Measurements from ENCODE around the gene CEPT1.

DNA sequence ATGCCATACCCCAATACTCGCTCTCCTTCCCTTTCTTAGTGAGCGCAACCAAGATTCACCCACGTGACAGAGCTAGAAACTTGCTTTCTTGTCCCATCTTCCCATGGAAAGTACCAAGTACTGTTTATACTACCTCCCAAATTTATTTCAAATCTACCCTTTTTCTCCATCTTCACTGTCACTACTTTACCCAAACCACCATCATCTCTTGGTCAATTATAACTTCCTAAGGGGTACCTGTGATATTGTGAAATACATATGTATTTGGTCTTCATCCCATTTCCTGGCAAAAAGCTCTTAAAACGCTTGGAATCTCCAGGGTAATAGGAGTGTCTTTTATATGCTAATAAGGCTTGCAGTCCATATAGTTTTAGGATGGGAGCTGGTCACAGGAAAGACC, 8.3 kb upstream of the CEPT1 start:
- TF ChIP-seq, protein P1, sequence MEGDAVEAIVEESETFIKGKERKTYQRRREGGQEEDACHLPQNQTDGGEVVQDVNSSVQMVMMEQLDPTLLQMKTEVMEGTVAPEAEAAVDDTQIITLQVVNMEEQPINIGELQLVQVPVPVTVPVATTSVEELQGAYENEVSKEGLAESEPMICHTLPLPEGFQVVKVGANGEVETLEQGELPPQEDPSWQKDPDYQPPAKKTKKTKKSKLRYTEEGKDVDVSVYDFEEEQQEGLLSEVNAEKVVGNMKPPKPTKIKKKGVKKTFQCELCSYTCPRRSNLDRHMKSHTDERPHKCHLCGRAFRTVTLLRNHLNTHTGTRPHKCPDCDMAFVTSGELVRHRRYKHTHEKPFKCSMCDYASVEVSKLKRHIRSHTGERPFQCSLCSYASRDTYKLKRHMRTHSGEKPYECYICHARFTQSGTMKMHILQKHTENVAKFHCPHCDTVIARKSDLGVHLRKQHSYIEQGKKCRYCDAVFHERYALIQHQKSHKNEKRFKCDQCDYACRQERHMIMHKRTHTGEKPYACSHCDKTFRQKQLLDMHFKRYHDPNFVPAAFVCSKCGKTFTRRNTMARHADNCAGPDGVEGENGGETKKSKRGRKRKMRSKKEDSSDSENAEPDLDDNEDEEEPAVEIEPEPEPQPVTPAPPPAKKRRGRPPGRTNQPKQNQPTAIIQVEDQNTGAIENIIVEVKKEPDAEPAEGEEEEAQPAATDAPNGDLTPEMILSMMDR (IDR thresholded peaks at IDR 0.05): no peak
- no peak for TF ChIP-seq POLR2AphosphoS5 (IDR thresholded peaks at IDR 0.05)
